Adrenal gland (tissue), 12 donors: Measurements from ENCODE around the gene PSMB3. TPM values are rescaled to one million over a fixed set of nuclear protein-coding genes. Genes with fewer than 3 reads are reported as not detected.

Experiments
- DNase-seq, 7 donors: peaks; one replicate each; pipeline ENCODE4 v3.0.0-alpha.2; 2019 to 2020
- H3K27ac ChIP-seq, 5 donors: fragments of 200-600 bp; sonication (generic) in 4 of 5; 1 replicate in 3 of 5; 2 replicates in 2 of 5; pipeline versions ENCODE4 v1.5.1 to v1.8.0; 2016 to 2020; ENCODE audit warnings: mild to moderate bottlenecking in 1 of 5
- H3K27me3 ChIP-seq: fragments of 200-600 bp; 2 replicates; pipeline ENCODE4 v1.8.0; 2021
- H3K36me3 ChIP-seq, 2 donors: fragments of 200-600 bp; replicated peaks in 1 of 2; 1 replicate in 1 of 2; 2 replicates in 1 of 2; pipeline versions ENCODE4 v1.5.1 to v1.8.0; 2018 to 2022
- H3K4me1 ChIP-seq, 2 donors: fragments of 200-600 bp; replicated peaks in 1 of 2; 1 replicate in 1 of 2; 2 replicates in 1 of 2; pipeline versions ENCODE4 v1.5.1 to v1.8.0; 2018 to 2021
- H3K4me3 ChIP-seq, 4 donors: fragments of 200-600 bp; sonication (generic) in 3 of 4; one replicate each; pipeline ENCODE4 v1.5.1; 2016 to 2018
- H3K9me3 ChIP-seq, 3 donors: fragments of 200-600 bp; sonication (generic) in 1 of 3; replicated peaks in 1 of 3; 1 replicate in 2 of 3; 2 replicates in 1 of 3; pipeline versions ENCODE4 v1.5.1 to v1.8.0; 2016 to 2021
- CTCF ChIP-seq, 6 experiments: fragments of 450-650 bp in 4 of 6; fragments of 200-600 bp in 2 of 6; sonication (generic) in 1 of 6; IDR thresholded peaks; 1 replicate in 5 of 6; 2 replicates in 1 of 6; pipeline versions ENCODE4 v1.5.1 to v1.8.0; 2016 to 2021; ENCODE audit warnings: antibody characterized with exemption in 6 of 6, mild to moderate bottlenecking in 2 of 6, moderate library complexity in 1 of 6
- POLR2A ChIP-seq, 2 donors: fragments of 450-650 bp; IDR thresholded peaks; one replicate each; pipeline ENCODE4 v1.6.1; 2017; ENCODE audit warnings: antibody characterized with exemption in 2 of 2, mild to moderate bottlenecking in 2 of 2, moderate library complexity in 1 of 2
- WGBS, 4 donors: extraction: QIAGEN DNeasy Blood & Tissue Kit in 2 of 4; methylation state at CpG; one replicate each; pipeline versions ENCODE4 v1.1.5 to v1.1.7; 2013 to 2017; 5-methylcytosine and 5-hydroxymethylcytosine counted together
- intact Hi-C, 2 donors: fragments of 100-400 bp; cut with DNase I; formaldehyde crosslinking; loops; one replicate each; pipeline versions ENCODE4 v1.14.1 to v1.15.0; 2022 to 2023
- polyA plus RNA-seq, 3 donors: library from polyadenylated mRNA; stranded (reverse); fragments of 200-250 nt in 2 of 3; fragments of 350-450 nt in 1 of 3; fragmentation: Illumina TruSeq in 1 of 3; extraction: RNeasy Lipid Tissue Mini Kit (QIAGEN cat#74804) in 1 of 3; gene quantifications; one replicate each; pipeline ENCODE4 v1.2.3, GENCODE V29; 2013 to 2014
- total RNA-seq, 9 donors: library from RNA; depleted of rRNA in 4 of 9; stranded (reverse); fragments of >200 nt in 4 of 9; fragments of 120-200 nt in 1 of 9; fragmentation: NEBNext Ultra II Directional in 1 of 9; extraction: Animal tissue kit (Norgen Biotek cat#: 25700) in 1 of 9; gene quantifications; one replicate each; pipeline versions ENCODE4 v1.1.0 to v1.2.4, GENCODE V29; 2013 to 2023
- donor health status: healthy with polysubstance abuse.
- donor health status: Bipolar disorder and iron deficiency.
- donor health status: DM: yes; HTN: yes; CAD: no.
- donor health status: DM: no; HTN: no; CAD: no.
- donor health status: DM: no; HTN: no; CAD: no.
- donor health status: DM: yes; HTN: yes; CAD: no.

The PSMB3 gene
- total and polyA plus RNA-seq, 12 donors, result 138 to 556 (median 242) TPM

- Histone ChIP-seq H3K4me3 (no peak overlapping the region), H3K36me3 (peaks cover 0 to 92% of the 10 kb centered on the region in 2 donors), H3K4me1 (peaks cover under 1 to 15% of the 10 kb centered on the region in 2 donors), H3K9me3 (no peaks in the 10 kb centered on the region), H3K27ac (no peak overlapping the region), H3K27me3 (no peaks in the 10 kb centered on the region)
- TF ChIP-seq POLR2A (IDR thresholded peaks at IDR 0.05) (no peak), CTCF (IDR thresholded peaks at IDR 0.05) (no peak)
- 78 to 86% (median 82%) methylated on average over 19 to 26 of the region's 26 CpGs for WGBS, 4 donors
- no peak for DNase-seq
- intact Hi-C loops, result no loop called here
Measured at GRCh38 chr17:38711792-38712571, 40.6 kb upstream of the PSMB3 start.

- Histone ChIP-seq H3K4me1 (peaks cover 0 to 9% of the 10 kb centered on the region in 2 donors), H3K36me3 (peaks cover 0 to 96% of the 10 kb centered on the region in 2 donors), H3K9me3 (no peaks in the 10 kb centered on the region), H3K27ac (no peak overlapping the region), H3K27me3 (no peaks in the 10 kb centered on the region), H3K4me3 (no peak overlapping the region)
- 94 to 98% (median 95%) methylated on average over 8 to 10 of the region's 10 CpGs for WGBS, 4 donors
- no peak for DNase-seq
- TF ChIP-seq CTCF (IDR thresholded peaks at IDR 0.05), result no peak
- no peak for TF ChIP-seq POLR2A (IDR thresholded peaks at IDR 0.05)
- intact Hi-C loops, result no loop called here
Measured at GRCh38 chr17:38712593-38712992, 39.9 kb upstream of the PSMB3 start.

GRCh38 chr17:38713456-38714075 is 39.0 kb upstream of the PSMB3 start:
- Histone ChIP-seq H3K27ac (no peak overlapping the region), H3K9me3 (no peaks in the 10 kb centered on the region), H3K27me3 (no peaks in the 10 kb centered on the region), H3K36me3 (peaks cover 0 to 95% of the 10 kb centered on the region in 2 donors), H3K4me3 (no peak overlapping the region), H3K4me1 (no peaks in the 10 kb centered on the region)
- intact Hi-C loops, result no loop called here
- WGBS, 4 donors, result 72 to 87% (median 82%) methylated on average over 11 of the region's 11 CpGs
- no peak for DNase-seq
- no peak for TF ChIP-seq POLR2A (IDR thresholded peaks at IDR 0.05)
- TF ChIP-seq CTCF (IDR thresholded peaks at IDR 0.05), result no peak

GRCh38 chr17:38715216-38715943 is 37.2 kb upstream of the PSMB3 start:
- Histone ChIP-seq H3K27ac (no peak overlapping the region), H3K4me1 (peaks cover 0 to 6% of the 10 kb centered on the region in 2 donors), H3K27me3 (no peaks in the 10 kb centered on the region), H3K4me3 (no peak overlapping the region), H3K9me3 (no peaks in the 10 kb centered on the region), H3K36me3 (peaks cover 0 to 79% of the 10 kb centered on the region in 2 donors)
- no peak for DNase-seq
- 85 to 94% (median 89%) methylated on average over 9 of the region's 9 CpGs for WGBS, 4 donors
- intact Hi-C loops, result no loop called here
- no peak for TF ChIP-seq CTCF (IDR thresholded peaks at IDR 0.05)
